Osteocyte (in vitro differentiated cells): Measurements from ENCODE around the gene LONRF2. TPM values are rescaled to one million over a fixed set of nuclear protein-coding genes. Genes with fewer than 3 reads are reported as not detected.
A peak's percentile ranks its signal among the peaks of the same experiment; 100 is the strongest.

ENCODE experiments used
- DNase-seq: peaks from one replicate; pipeline ENCODE4 v3.0.0; 2021; ENCODE audit warnings: mixed read lengths; ENCODE audit not compliant: unreplicated experiment; ENCODE audit errors: extremely low spot score
- H3K27ac Mint-ChIP-seq: one replicate; pipeline ENCODE4 v1.8.0; 2021; ENCODE audit warnings: mild to moderate bottlenecking, mixed read lengths; ENCODE audit not compliant: unreplicated experiment
- H3K27me3 Mint-ChIP-seq: one replicate; pipeline ENCODE4 v1.8.0; 2021; ENCODE audit warnings: mixed read lengths; ENCODE audit not compliant: unreplicated experiment
- H3K36me3 Mint-ChIP-seq: one replicate; pipeline ENCODE4 v1.8.0; 2021; ENCODE audit warnings: mixed read lengths; ENCODE audit not compliant: unreplicated experiment
- H3K4me1 Mint-ChIP-seq: one replicate; pipeline ENCODE4 v1.8.0; 2021; ENCODE audit warnings: mixed read lengths; ENCODE audit not compliant: unreplicated experiment
- H3K4me3 Mint-ChIP-seq: one replicate; pipeline ENCODE4 v1.8.0; 2021; ENCODE audit warnings: mild to moderate bottlenecking, moderate library complexity, mixed read lengths; ENCODE audit not compliant: unreplicated experiment
- H3K9me3 Mint-ChIP-seq: one replicate; pipeline ENCODE4 v1.8.0; 2021; ENCODE audit warnings: mixed read lengths; ENCODE audit not compliant: unreplicated experiment
- CTCF ChIP-seq: fragments of 200-600 bp; sonication (generic); IDR thresholded peaks from 2 replicates; pipeline ENCODE4 v1.5.0; 2021; ENCODE audit warnings: antibody characterized with exemption, mild to moderate bottlenecking, moderate library complexity
- total RNA-seq: library from RNA; stranded (reverse); gene quantifications from 2 replicates; pipeline ENCODE4 v1.2.1, GENCODE V29; 2021

Gene LONRF2
- total RNA-seq, 1 donor from 2014 or later: 0.32 TPM

- Mint-ChIP-seq H3K4me3 (no peak overlapping the region), H3K36me3 (no peaks in the 10 kb centered on the region), H3K9me3 (no peaks in the 10 kb centered on the region), H3K27ac (no peak overlapping the region), H3K4me1 (no peaks in the 10 kb centered on the region), H3K27me3 (peaks cover 20% of the 10 kb centered on the region)
- no peak for TF ChIP-seq CTCF
- DNase-seq: no peak
These were observed 56.2 kb downstream of the LONRF2 start for GRCh38 chr2:100266126-100266525.

DNA sequence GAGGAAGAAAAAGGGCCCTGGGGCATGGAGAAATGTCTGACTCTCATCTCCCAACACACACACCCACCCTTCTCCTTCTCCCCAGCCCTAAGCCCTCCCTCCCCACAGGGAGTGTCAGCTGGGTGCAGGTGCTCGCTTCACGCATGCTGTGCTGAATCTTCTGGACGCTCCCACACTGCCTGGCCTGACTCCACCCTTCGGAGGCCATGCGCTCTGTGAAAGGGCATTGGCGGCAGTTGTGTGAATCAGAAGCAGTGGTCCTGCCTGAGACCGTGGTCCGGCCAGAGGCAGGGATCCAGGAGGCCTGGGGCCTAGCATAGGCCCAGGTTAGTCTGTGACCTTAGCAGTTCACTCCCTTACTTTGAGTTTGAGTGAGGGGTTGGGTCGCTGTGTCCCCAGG is 57.1 kb downstream of the LONRF2 start:
- Mint-ChIP-seq H3K4me3 (no peak overlapping the region), H3K36me3 (no peaks in the 10 kb centered on the region), H3K4me1 (peaks cover 3% of the 10 kb centered on the region), H3K27ac (no peak overlapping the region), H3K27me3 (peaks cover 16% of the 10 kb centered on the region), H3K9me3 (no peaks in the 10 kb centered on the region)
- no peak for DNase-seq
- TF ChIP-seq CTCF: no peak

GRCh38 chr2:100264651-100265050 is 57.6 kb downstream of the LONRF2 start:
- Mint-ChIP-seq H3K4me1 (peaks cover 3% of the 10 kb centered on the region), H3K27ac (no peak overlapping the region), H3K27me3 (peaks cover 16% of the 10 kb centered on the region), H3K9me3 (no peaks in the 10 kb centered on the region), H3K36me3 (no peaks in the 10 kb centered on the region), H3K4me3 (no peak overlapping the region)
- no peak for DNase-seq
- no peak for TF ChIP-seq CTCF

- no peak overlapping the region for H3K4me3 Mint-ChIP-seq
- no peak for TF ChIP-seq CTCF
- peaks cover 3% of the 10 kb centered on the region for H3K4me1 Mint-ChIP-seq
- H3K27ac Mint-ChIP-seq: no peak overlapping the region
- H3K36me3 Mint-ChIP-seq: no peaks in the 10 kb centered on the region
- no peak for DNase-seq
- peaks cover 14% of the 10 kb centered on the region for H3K27me3 Mint-ChIP-seq
- no peaks in the 10 kb centered on the region for H3K9me3 Mint-ChIP-seq
These were observed 58.2 kb downstream of the LONRF2 start for GRCh38 chr2:100264121-100264520.

DNA sequence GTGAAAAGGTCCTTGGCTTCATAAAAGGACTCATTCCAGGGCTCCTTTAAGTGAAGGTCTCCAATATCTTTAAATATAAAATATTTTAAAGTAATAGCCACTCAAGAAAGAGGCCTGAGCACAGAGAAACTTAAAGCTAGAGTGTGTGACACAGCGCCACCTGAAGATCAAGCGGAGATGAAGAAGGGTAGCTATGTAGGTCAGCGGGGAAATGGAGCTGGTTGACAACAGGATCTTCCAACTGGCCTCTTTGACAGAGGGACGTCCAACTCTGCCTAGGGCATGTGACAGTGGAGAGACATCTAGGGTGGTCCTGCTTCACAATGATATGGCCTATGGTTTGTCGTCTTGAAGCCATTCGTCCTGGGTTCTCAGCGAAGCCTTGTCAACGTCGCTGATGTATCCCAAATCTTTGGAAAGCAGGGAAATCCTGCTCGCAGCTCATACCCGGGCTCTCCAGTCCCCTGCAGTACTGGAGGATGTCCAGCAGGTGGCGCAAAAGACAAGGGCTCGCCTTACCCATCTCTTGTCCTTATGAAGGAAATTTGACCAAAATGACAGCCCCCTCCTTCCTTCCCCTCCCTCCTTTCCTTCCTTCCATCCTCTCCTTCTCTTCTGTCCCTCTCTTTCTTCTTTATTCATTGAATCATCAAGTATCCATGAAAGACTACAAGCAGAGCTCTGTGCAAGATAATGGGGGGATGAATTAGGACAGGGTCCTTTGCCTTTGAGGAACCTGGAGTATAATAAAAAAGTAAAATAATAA is 59.6 kb downstream of the LONRF2 start:
- no peak for DNase-seq
- peaks cover 4% of the 10 kb centered on the region for H3K27me3 Mint-ChIP-seq
- H3K4me3 Mint-ChIP-seq: no peak overlapping the region
- H3K9me3 Mint-ChIP-seq: no peaks in the 10 kb centered on the region
- peak; percentile 96 for TF ChIP-seq CTCF
- no peaks in the 10 kb centered on the region for H3K36me3 Mint-ChIP-seq
- H3K4me1 Mint-ChIP-seq: peaks cover 8% of the 10 kb centered on the region
- H3K27ac Mint-ChIP-seq: no peak overlapping the region
